Activated T-helper 2 cell treated with anti-CD3 and anti-CD28 coated beads, Interferon-gamma antibody, Interleukin-2, Interleukin-4, amounts not matched to agents 10 μg/mL and 5 μg/mL and 100 μg/mL, durations not matched to agents 14 hours and 24 hours and 36 hours (primary cell): ENCODE measurements around the gene EXOSC2. TPM values are rescaled to one million over a fixed set of nuclear protein-coding genes. Genes with fewer than 3 reads are reported as not detected.

Experiments used
- DNase-seq: peaks from one replicate; pipeline ENCODE4 v3.0.0; 2021; ENCODE audit warnings: low spot score
- H3K27ac Mint-ChIP-seq: one replicate; pipeline ENCODE4 v1.8.0; 2021; ENCODE audit warnings: mixed read lengths
- H3K27me3 Mint-ChIP-seq: one replicate; pipeline ENCODE4 v1.8.0; 2021; ENCODE audit warnings: low read depth, mixed read lengths
- H3K36me3 Mint-ChIP-seq: one replicate; pipeline ENCODE4 v1.8.0; 2021; ENCODE audit warnings: low read depth, mixed read lengths
- H3K4me1 Mint-ChIP-seq: one replicate; pipeline ENCODE4 v1.8.0; 2021; ENCODE audit warnings: low read depth, mixed read lengths
- H3K4me3 Mint-ChIP-seq: one replicate; pipeline ENCODE4 v1.8.0; 2021; ENCODE audit warnings: low read depth, mild to moderate bottlenecking, moderate library complexity, mixed read lengths
- H3K9me3 Mint-ChIP-seq: one replicate; pipeline ENCODE4 v1.8.0; 2021; ENCODE audit warnings: mixed read lengths
- intact Hi-C: fragments of 100-400 bp; cut with micrococcal nuclease; formaldehyde crosslinking; loops from one replicate; pipeline ENCODE4 v1.15.1; 2023
- total RNA-seq: library from RNA; stranded (reverse); gene quantifications from 2 replicates; pipeline ENCODE4 v1.2.3, GENCODE V29; 2022

Gene EXOSC2
- total RNA-seq, 1 donor from 2014 or later = 93.0 TPM

GRCh38 chr9:130736834-130737233 lies 43.3 kb downstream of the EXOSC2 start:
- Mint-ChIP-seq H3K27me3 (no peaks in the 10 kb centered on the region), H3K36me3 (no peaks in the 10 kb centered on the region), H3K4me1 (peaks cover 3% of the 10 kb centered on the region), H3K9me3 (no peaks in the 10 kb centered on the region), H3K4me3 (no peak overlapping the region), H3K27ac (no peak overlapping the region)
- intact Hi-C loops = no loop called here
- no peak for DNase-seq

GRCh38 chr9:130738281-130738680 lies 44.7 kb downstream of the EXOSC2 start:
- no peaks in the 10 kb centered on the region for H3K27me3 Mint-ChIP-seq
- intact Hi-C loops = no loop called here
- DNase-seq = no peak
- H3K4me3 Mint-ChIP-seq = no peak overlapping the region
- H3K9me3 Mint-ChIP-seq = no peaks in the 10 kb centered on the region
- H3K4me1 Mint-ChIP-seq = peaks cover 3% of the 10 kb centered on the region
- H3K36me3 Mint-ChIP-seq = no peaks in the 10 kb centered on the region
- no peak overlapping the region for H3K27ac Mint-ChIP-seq

GRCh38 chr9:130739081-130739480 lies 45.5 kb downstream of the EXOSC2 start:
- Mint-ChIP-seq H3K4me3 (no peak overlapping the region), H3K36me3 (no peaks in the 10 kb centered on the region), H3K27me3 (no peaks in the 10 kb centered on the region), H3K4me1 (peaks cover 3% of the 10 kb centered on the region), H3K27ac (no peak overlapping the region), H3K9me3 (no peaks in the 10 kb centered on the region)
- DNase-seq = no peak
- intact Hi-C loops = no loop called here

GRCh38 chr9:130740218-130741023 lies 46.8 kb downstream of the EXOSC2 start:
- no peaks in the 10 kb centered on the region for H3K9me3 Mint-ChIP-seq
- DNase-seq = no peak
- no peaks in the 10 kb centered on the region for H3K36me3 Mint-ChIP-seq
- H3K27ac Mint-ChIP-seq = no peak overlapping the region
- H3K27me3 Mint-ChIP-seq = no peaks in the 10 kb centered on the region
- H3K4me3 Mint-ChIP-seq = no peak overlapping the region
- intact Hi-C loops = no loop called here
- H3K4me1 Mint-ChIP-seq = peaks cover 3% of the 10 kb centered on the region

- H3K27me3 Mint-ChIP-seq = no peaks in the 10 kb centered on the region
- no peaks in the 10 kb centered on the region for H3K9me3 Mint-ChIP-seq
- intact Hi-C loops = no loop called here
- H3K4me3 Mint-ChIP-seq = no peak overlapping the region
- peaks cover 3% of the 10 kb centered on the region for H3K4me1 Mint-ChIP-seq
- H3K36me3 Mint-ChIP-seq = no peaks in the 10 kb centered on the region
- no peak for DNase-seq
- H3K27ac Mint-ChIP-seq = no peak overlapping the region
These were observed 47.4 kb downstream of the EXOSC2 start for GRCh38 chr9:130741024-130741305.

GRCh38 chr9:130741831-130742449 lies 48.4 kb downstream of the EXOSC2 start:
- intact Hi-C loops = no loop called here
- Mint-ChIP-seq H3K36me3 (no peaks in the 10 kb centered on the region), H3K27me3 (no peaks in the 10 kb centered on the region), H3K4me1 (peaks cover 3% of the 10 kb centered on the region), H3K4me3 (no peak overlapping the region), H3K27ac (no peak overlapping the region), H3K9me3 (no peaks in the 10 kb centered on the region)
- no peak for DNase-seq

GRCh38 chr9:130743656-130744055 lies 50.1 kb downstream of the EXOSC2 start:
- no peak for DNase-seq
- Mint-ChIP-seq H3K27ac (no peak overlapping the region), H3K9me3 (no peaks in the 10 kb centered on the region), H3K4me1 (peaks cover 3% of the 10 kb centered on the region), H3K36me3 (no peaks in the 10 kb centered on the region), H3K4me3 (no peak overlapping the region), H3K27me3 (no peaks in the 10 kb centered on the region)
- intact Hi-C loops = no loop called here

- H3K27me3 Mint-ChIP-seq = no peaks in the 10 kb centered on the region
- no peaks in the 10 kb centered on the region for H3K9me3 Mint-ChIP-seq
- H3K27ac Mint-ChIP-seq = no peak overlapping the region
- H3K4me3 Mint-ChIP-seq = no peak overlapping the region
- no peak for DNase-seq
- intact Hi-C loops = no loop called here
- no peaks in the 10 kb centered on the region for H3K36me3 Mint-ChIP-seq
- peaks cover 3% of the 10 kb centered on the region for H3K4me1 Mint-ChIP-seq
These were observed 51.7 kb downstream of the EXOSC2 start for GRCh38 chr9:130745210-130745800.

- Mint-ChIP-seq H3K27ac (no peak overlapping the region), H3K9me3 (no peaks in the 10 kb centered on the region), H3K4me3 (no peak overlapping the region), H3K36me3 (no peaks in the 10 kb centered on the region), H3K4me1 (peaks cover 3% of the 10 kb centered on the region), H3K27me3 (no peaks in the 10 kb centered on the region)
- no peak for DNase-seq
- intact Hi-C loops = no loop called here
These were observed 52.2 kb downstream of the EXOSC2 start for GRCh38 chr9:130745829-130746228.

GRCh38 chr9:130746434-130747212 lies 53.0 kb downstream of the EXOSC2 start:
- intact Hi-C loops = no loop called here
- DNase-seq = no peak
- no peaks in the 10 kb centered on the region for H3K36me3 Mint-ChIP-seq
- no peak overlapping the region for H3K27ac Mint-ChIP-seq
- H3K27me3 Mint-ChIP-seq = no peaks in the 10 kb centered on the region
- H3K9me3 Mint-ChIP-seq = no peaks in the 10 kb centered on the region
- no peak overlapping the region for H3K4me3 Mint-ChIP-seq
- H3K4me1 Mint-ChIP-seq = peaks cover 2% of the 10 kb centered on the region

GRCh38 chr9:130751631-130752355 lies 58.2 kb downstream of the EXOSC2 start:
- Mint-ChIP-seq H3K4me1 (no peaks in the 10 kb centered on the region), H3K36me3 (no peaks in the 10 kb centered on the region), H3K27ac (no peak overlapping the region), H3K4me3 (no peak overlapping the region), H3K9me3 (no peaks in the 10 kb centered on the region), H3K27me3 (no peaks in the 10 kb centered on the region)
- intact Hi-C loops = no loop called here
- no peak for DNase-seq
